OCI-LY3 (cell line): ENCODE data around the gene SDK2.

Experiments used
- EZH2phosphoT487 ChIP-seq: fragments of 200-600 bp; shearing (Covaris generic); IDR thresholded peaks from 2 replicates; pipeline ENCODE4 v1.6.1; 2018; ENCODE audit warnings: antibody characterized with exemption, mixed run types, low read depth
- TF ChIP-seq, protein P1 (sequence below): fragments of 200-600, 300-600 bp; sonication (generic); IDR thresholded peaks from 2 replicates; pipeline ENCODE4 v1.5.1; 2014; ENCODE audit warnings: antibody characterized with exemption, low read length, low read depth

- TF ChIP-seq, protein P1, sequence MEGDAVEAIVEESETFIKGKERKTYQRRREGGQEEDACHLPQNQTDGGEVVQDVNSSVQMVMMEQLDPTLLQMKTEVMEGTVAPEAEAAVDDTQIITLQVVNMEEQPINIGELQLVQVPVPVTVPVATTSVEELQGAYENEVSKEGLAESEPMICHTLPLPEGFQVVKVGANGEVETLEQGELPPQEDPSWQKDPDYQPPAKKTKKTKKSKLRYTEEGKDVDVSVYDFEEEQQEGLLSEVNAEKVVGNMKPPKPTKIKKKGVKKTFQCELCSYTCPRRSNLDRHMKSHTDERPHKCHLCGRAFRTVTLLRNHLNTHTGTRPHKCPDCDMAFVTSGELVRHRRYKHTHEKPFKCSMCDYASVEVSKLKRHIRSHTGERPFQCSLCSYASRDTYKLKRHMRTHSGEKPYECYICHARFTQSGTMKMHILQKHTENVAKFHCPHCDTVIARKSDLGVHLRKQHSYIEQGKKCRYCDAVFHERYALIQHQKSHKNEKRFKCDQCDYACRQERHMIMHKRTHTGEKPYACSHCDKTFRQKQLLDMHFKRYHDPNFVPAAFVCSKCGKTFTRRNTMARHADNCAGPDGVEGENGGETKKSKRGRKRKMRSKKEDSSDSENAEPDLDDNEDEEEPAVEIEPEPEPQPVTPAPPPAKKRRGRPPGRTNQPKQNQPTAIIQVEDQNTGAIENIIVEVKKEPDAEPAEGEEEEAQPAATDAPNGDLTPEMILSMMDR, result no peak
- TF ChIP-seq EZH2phosphoT487, result no peak
Observed at GRCh38 chr17:73444021-73444420, 200.2 kb downstream of the SDK2 start.
